K562 (cell line): Measurements from ENCODE around the gene GP1BB. TPM values are rescaled to one million over a fixed set of nuclear protein-coding genes. Genes with fewer than 3 reads are reported as not detected.

Source experiments
- BHLHE40 ChIP-seq: IDR thresholded peaks from 2 replicates; pipeline ENCODE4 v1.6.1; 2011; ENCODE audit warnings: low read length, improper control_type of control experiment
- KDM5B ChIP-seq: fragments of 200-600 bp; sonication (generic); IDR thresholded peaks from 2 replicates; pipeline ENCODE4 v1.6.1; 2012; ENCODE audit warnings: low read depth, mild to moderate bottlenecking, moderate library complexity, low read length, control low read depth, inconsistent platforms; ENCODE audit not compliant: insufficient replicate concordance
- PCBP1 ChIP-seq: fragments of 200-400 bp; formaldehyde crosslinking; IDR thresholded peaks from 2 replicates; pipeline ENCODE4 v1.6.1; 2018; ENCODE audit warnings: mild to moderate bottlenecking, low read depth, low read length; ENCODE audit not compliant: poor library complexity, severe bottlenecking
- POLR2G ChIP-seq: fragments of 200-400 bp; formaldehyde crosslinking; IDR thresholded peaks from 2 replicates; pipeline ENCODE4 v1.6.1; 2017; ENCODE audit warnings: low read depth, mild to moderate bottlenecking, antibody characterized with exemption, low read length, moderate library complexity
- ZBTB12 ChIP-seq: fragments of 250-450 bp; sonication (Bioruptor Pico); IDR thresholded peaks from 2 replicates; pipeline ENCODE4 v1.4.0; 2020
- ZBTB40 ChIP-seq, 2 experiments: fragments of 450-650 bp in 1 of 2; sonication (generic) in 1 of 2; formaldehyde crosslinking in 1 of 2; IDR thresholded peaks; 2 replicates each; pipeline versions ENCODE4 v1.7.1 to v1.9.0; 2016 to 2022; ENCODE audit warnings: inconsistent platforms in 1 of 2, mild to moderate bottlenecking in 1 of 2, missing genetic modification reagents in 1 of 2
- ZBTB7A ChIP-seq: IDR thresholded peaks from 2 replicates; pipeline ENCODE4 v1.6.1; 2011; ENCODE audit warnings: low read depth, mild to moderate bottlenecking, low read length, moderate library complexity, borderline replicate concordance; ENCODE audit not compliant: control insufficient read depth
- polyA plus RNA-seq, 8 experiments: library from polyadenylated mRNA; depleted of rRNA in 4 of 8; stranded (reverse) in 5 of 8; unstranded in 3 of 8; fragments of >200 nt; fragmentation: Nextera tagmentation in 2 of 8; fragmentation: Illumina TruSeq in 1 of 8; extraction: Ambion mirVana in 2 of 8; extraction: Trizol in 1 of 8; gene quantifications; 2 replicates each; pipeline versions ENCODE4 v1.2.1 to v1.2.3, GENCODE V29; 2011 to 2014; ENCODE audit warnings: inconsistent platforms in 1 of 8, missing spikeins in 1 of 8
- total RNA-seq, 7 experiments: library from RNA; depleted of rRNA in 6 of 7; stranded (reverse); fragments of >200 nt in 6 of 7; fragmentation: Illumina TruSeq in 2 of 7; extraction: Trizol in 2 of 7; gene quantifications; 2 replicates each; pipeline versions ENCODE4 v1.2.1 to v1.2.3, GENCODE V29; 2011 to 2021; ENCODE audit warnings: low replicate concordance in 1 of 7

GP1BB gene
- total and polyA plus RNA-seq, 9 of the 15 experiments (the other 6 are each of a cell fraction or from before 2014, with no cell fraction given) = 0.69 to 162 (median 2.8) TPM

- TF ChIP-seq ZBTB40 (IDR thresholded peaks at IDR 0.05) = no peak
- TF ChIP-seq ZBTB40 (CRISPR knock-in tag; IDR thresholded peaks at IDR 0.05) = peak; percentile 52; the same call in 1 of the 2 replicates
- TF ChIP-seq POLR2G = 0 out of 2 replicates have a peak, but pooled peaks have one; percentile 3
- no peak for TF ChIP-seq ZBTB12 (CRISPR knock-in tag)
- TF ChIP-seq KDM5B = peak; percentile 7
- TF ChIP-seq BHLHE40 = peak; percentile 21; the same call in 1 of the 2 replicates
- TF ChIP-seq ZBTB7A = 0 out of 2 replicates have a peak, but pooled peaks have one; percentile 56
- peak; percentile 2 for TF ChIP-seq PCBP1
Measured at GRCh38 chr22:19767427-19768341, 44.3 kb downstream of the GP1BB start (continued).
